GM12878 (cell line): ENCODE data around the gene GAB3. TPM values are rescaled to one million over a fixed set of nuclear protein-coding genes. Genes with fewer than 3 reads are reported as not detected.

Experiments used
- CHD2 ChIP-seq: IDR thresholded peaks from 2 replicates; pipeline ENCODE4 v1.6.1; 2011; ENCODE audit warnings: low read depth, low read length, improper control_type of control experiment, borderline replicate concordance
- CREM ChIP-seq: IDR thresholded peaks from 2 replicates; pipeline ENCODE4 v1.6.1; 2014; ENCODE audit warnings: antibody characterized with exemption, low read depth
- KDM1A ChIP-seq: fragments of 200-600 bp; sonication (generic); IDR thresholded peaks from 2 replicates; pipeline ENCODE4 v1.6.1; 2016; ENCODE audit warnings: borderline replicate concordance
- SMAD1 ChIP-seq: fragments of 450-650 bp; IDR thresholded peaks from 2 replicates; pipeline ENCODE4 v1.6.1; 2018; ENCODE audit warnings: mild to moderate bottlenecking, low read depth; ENCODE audit not compliant: partially characterized antibody
- STAT1 ChIP-seq: fragments of 450-650 bp; conservative IDR thresholded peaks from 2 replicates; pipeline ENCODE4 v1.6.1; 2014; ENCODE audit warnings: antibody characterized with exemption, mild to moderate bottlenecking
- ZBED1 ChIP-seq: IDR thresholded peaks from 2 replicates; pipeline ENCODE4 v1.6.1; 2016; ENCODE audit warnings: borderline replicate concordance
- polyA plus RNA-seq, 11 experiments: library from polyadenylated mRNA; depleted of rRNA in 4 of 11; unstranded in 6 of 11; stranded (reverse) in 5 of 11; fragments of >200 nt; fragmentation: Nextera tagmentation in 4 of 11; fragmentation: Illumina TruSeq in 1 of 11; extraction: Ambion mirVana in 4 of 11; extraction: Trizol in 1 of 11; gene quantifications; 1 replicate in 1 of 11; 2 replicates in 10 of 11; pipeline versions ENCODE4 v1.2.1 to v1.2.3, GENCODE V29; 2011 to 2016; ENCODE audit warnings: inconsistent platforms in 2 of 11, missing spikeins in 2 of 11, low read depth in 1 of 11
- total RNA-seq, 4 experiments: library from RNA; depleted of rRNA in 3 of 4; stranded (reverse); fragments of >200 nt in 3 of 4; fragmentation: Illumina TruSeq in 1 of 4; extraction: Trizol in 1 of 4; gene quantifications; 2 replicates each; pipeline versions ENCODE4 v1.2.1 to v1.2.3, GENCODE V29; 2013 to 2021
- TF ChIP-seq, protein P1 (sequence below): IDR thresholded peaks from 2 replicates; pipeline ENCODE4 v1.6.1; 2012; ENCODE audit warnings: improper control_type of control experiment, low read depth, low read length; ENCODE audit not compliant: insufficient replicate concordance
- TF ChIP-seq, protein P2 (sequence below): fragments of 450-650 bp; IDR thresholded peaks from 2 replicates; pipeline ENCODE4 v1.6.1; 2017; ENCODE audit warnings: borderline replicate concordance
- TF ChIP-seq, protein P3 (sequence below): fragments of 450-650 bp; IDR thresholded peaks from 2 replicates; pipeline ENCODE4 v1.6.1; 2017; ENCODE audit warnings: mild to moderate bottlenecking, low read depth, inconsistent platforms; ENCODE audit not compliant: poor library complexity, severe bottlenecking
- TF ChIP-seq, protein P4 (sequence below): fragments of 450-650 bp; IDR thresholded peaks from 2 replicates; pipeline ENCODE4 v1.6.1; 2018; ENCODE audit warnings: mild to moderate bottlenecking, low read depth, moderate library complexity; ENCODE audit not compliant: partially characterized antibody

GAB3 gene
- total and polyA plus RNA-seq, 10 of the 15 experiments (the other 5 are each of a cell fraction or from before 2014, with no cell fraction given) = 0.10 to 2.0 (median 0.85) TPM

DNA sequence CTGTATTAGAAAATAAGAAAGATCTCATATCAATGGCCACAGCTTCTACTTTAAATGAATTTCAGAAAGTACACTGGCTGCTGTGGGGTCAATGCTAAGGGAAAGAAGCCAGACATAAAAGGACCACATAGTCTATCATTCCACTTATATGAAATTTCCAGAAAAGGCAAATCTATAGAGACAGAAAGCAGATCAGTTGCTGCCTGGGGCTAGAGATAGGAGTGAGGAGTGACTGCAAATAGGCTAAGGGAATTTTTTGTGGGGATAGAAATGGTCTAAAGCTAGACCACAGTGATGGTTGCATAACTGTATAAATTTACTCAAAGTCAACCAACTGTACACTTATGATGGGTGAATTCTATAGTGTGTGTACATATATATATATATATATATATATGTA is 8.3 kb downstream of the GAB3 start (continued):
- TF ChIP-seq, protein P1, sequence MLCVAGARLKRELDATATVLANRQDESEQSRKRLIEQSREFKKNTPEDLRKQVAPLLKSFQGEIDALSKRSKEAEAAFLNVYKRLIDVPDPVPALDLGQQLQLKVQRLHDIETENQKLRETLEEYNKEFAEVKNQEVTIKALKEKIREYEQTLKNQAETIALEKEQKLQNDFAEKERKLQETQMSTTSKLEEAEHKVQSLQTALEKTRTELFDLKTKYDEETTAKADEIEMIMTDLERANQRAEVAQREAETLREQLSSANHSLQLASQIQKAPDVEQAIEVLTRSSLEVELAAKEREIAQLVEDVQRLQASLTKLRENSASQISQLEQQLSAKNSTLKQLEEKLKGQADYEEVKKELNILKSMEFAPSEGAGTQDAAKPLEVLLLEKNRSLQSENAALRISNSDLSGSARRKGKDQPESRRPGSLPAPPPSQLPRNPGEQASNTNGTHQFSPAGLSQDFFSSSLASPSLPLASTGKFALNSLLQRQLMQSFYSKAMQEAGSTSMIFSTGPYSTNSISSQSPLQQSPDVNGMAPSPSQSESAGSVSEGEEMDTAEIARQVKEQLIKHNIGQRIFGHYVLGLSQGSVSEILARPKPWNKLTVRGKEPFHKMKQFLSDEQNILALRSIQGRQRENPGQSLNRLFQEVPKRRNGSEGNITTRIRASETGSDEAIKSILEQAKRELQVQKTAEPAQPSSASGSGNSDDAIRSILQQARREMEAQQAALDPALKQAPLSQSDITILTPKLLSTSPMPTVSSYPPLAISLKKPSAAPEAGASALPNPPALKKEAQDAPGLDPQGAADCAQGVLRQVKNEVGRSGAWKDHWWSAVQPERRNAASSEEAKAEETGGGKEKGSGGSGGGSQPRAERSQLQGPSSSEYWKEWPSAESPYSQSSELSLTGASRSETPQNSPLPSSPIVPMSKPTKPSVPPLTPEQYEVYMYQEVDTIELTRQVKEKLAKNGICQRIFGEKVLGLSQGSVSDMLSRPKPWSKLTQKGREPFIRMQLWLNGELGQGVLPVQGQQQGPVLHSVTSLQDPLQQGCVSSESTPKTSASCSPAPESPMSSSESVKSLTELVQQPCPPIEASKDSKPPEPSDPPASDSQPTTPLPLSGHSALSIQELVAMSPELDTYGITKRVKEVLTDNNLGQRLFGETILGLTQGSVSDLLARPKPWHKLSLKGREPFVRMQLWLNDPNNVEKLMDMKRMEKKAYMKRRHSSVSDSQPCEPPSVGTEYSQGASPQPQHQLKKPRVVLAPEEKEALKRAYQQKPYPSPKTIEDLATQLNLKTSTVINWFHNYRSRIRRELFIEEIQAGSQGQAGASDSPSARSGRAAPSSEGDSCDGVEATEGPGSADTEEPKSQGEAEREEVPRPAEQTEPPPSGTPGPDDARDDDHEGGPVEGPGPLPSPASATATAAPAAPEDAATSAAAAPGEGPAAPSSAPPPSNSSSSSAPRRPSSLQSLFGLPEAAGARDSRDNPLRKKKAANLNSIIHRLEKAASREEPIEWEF = no peak
- TF ChIP-seq KDM1A (no peak), SMAD1 (no peak), CREM (no peak), ZBED1 (no peak), CHD2 (no peak), STAT1 (no peak)
- TF ChIP-seq, protein P2, sequence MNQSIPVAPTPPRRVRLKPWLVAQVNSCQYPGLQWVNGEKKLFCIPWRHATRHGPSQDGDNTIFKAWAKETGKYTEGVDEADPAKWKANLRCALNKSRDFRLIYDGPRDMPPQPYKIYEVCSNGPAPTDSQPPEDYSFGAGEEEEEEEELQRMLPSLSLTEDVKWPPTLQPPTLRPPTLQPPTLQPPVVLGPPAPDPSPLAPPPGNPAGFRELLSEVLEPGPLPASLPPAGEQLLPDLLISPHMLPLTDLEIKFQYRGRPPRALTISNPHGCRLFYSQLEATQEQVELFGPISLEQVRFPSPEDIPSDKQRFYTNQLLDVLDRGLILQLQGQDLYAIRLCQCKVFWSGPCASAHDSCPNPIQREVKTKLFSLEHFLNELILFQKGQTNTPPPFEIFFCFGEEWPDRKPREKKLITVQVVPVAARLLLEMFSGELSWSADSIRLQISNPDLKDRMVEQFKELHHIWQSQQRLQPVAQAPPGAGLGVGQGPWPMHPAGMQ = no peak
- TF ChIP-seq, protein P3, sequence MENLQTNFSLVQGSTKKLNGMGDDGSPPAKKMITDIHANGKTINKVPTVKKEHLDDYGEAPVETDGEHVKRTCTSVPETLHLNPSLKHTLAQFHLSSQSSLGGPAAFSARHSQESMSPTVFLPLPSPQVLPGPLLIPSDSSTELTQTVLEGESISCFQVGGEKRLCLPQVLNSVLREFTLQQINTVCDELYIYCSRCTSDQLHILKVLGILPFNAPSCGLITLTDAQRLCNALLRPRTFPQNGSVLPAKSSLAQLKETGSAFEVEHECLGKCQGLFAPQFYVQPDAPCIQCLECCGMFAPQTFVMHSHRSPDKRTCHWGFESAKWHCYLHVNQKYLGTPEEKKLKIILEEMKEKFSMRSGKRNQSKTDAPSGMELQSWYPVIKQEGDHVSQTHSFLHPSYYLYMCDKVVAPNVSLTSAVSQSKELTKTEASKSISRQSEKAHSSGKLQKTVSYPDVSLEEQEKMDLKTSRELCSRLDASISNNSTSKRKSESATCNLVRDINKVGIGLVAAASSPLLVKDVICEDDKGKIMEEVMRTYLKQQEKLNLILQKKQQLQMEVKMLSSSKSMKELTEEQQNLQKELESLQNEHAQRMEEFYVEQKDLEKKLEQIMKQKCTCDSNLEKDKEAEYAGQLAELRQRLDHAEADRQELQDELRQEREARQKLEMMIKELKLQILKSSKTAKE = no peak
- TF ChIP-seq, protein P4, sequence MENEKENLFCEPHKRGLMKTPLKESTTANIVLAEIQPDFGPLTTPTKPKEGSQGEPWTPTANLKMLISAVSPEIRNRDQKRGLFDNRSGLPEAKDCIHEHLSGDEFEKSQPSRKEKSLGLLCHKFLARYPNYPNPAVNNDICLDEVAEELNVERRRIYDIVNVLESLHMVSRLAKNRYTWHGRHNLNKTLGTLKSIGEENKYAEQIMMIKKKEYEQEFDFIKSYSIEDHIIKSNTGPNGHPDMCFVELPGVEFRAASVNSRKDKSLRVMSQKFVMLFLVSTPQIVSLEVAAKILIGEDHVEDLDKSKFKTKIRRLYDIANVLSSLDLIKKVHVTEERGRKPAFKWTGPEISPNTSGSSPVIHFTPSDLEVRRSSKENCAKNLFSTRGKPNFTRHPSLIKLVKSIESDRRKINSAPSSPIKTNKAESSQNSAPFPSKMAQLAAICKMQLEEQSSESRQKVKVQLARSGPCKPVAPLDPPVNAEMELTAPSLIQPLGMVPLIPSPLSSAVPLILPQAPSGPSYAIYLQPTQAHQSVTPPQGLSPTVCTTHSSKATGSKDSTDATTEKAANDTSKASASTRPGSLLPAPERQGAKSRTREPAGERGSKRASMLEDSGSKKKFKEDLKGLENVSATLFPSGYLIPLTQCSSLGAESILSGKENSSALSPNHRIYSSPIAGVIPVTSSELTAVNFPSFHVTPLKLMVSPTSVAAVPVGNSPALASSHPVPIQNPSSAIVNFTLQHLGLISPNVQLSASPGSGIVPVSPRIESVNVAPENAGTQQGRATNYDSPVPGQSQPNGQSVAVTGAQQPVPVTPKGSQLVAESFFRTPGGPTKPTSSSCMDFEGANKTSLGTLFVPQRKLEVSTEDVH = no peak
